Endothelial cell of umbilical vein (primary cell): ENCODE measurements around the gene CAMKMT. TPM values are rescaled to one million over a fixed set of nuclear protein-coding genes. Genes with fewer than 3 reads are reported as not detected.

Source experiments
- BruUV-seq: library from RNA; stranded (reverse); fragments of 400-500 nt; replicated peaks from 2 replicates; lab custom pipeline; 2021; lab: Mats Ljungman, UMichigan
- CTCF ChIA-PET: fragments of 300-600, 350-600 bp; sonication (Branson Sonifier 250); formaldehyde crosslinking; loops from one replicate; lab custom pipeline; 2021; ENCODE audit warnings: antibody characterized with exemption, inconsistent platforms; lab: Charles Lee
- POLR2A ChIA-PET: fragments of 300-600, 350-600 bp; sonication (Branson Sonifier 250); formaldehyde crosslinking; loops from one replicate; lab custom pipeline; 2021; ENCODE audit warnings: antibody characterized with exemption, inconsistent platforms; lab: Charles Lee
- DNase-seq: peaks from one replicate; pipeline ENCODE4 v3.0.0-alpha.2; 2011; ENCODE audit warnings: low read depth, low spot score
- FAIRE-seq: peaks from 2 replicates; lab custom pipeline; 2011; peaks lifted over from hg19 to GRCh38; lab: Jason Lieb, UNC
- H2AFZ ChIP-seq: 2 replicates; pipeline ENCODE4 v1.6.0; 2012; ENCODE audit warnings: low read depth, low read length, control low read depth, inconsistent platforms
- H3K27ac ChIP-seq: 2 replicates; pipeline ENCODE4 v1.5.1; 2011; ENCODE audit warnings: low read depth, mild to moderate bottlenecking, control low read depth, low read length, moderate library complexity; ENCODE audit not compliant: insufficient read depth
- H3K27me3 ChIP-seq, 2 experiments: 2 replicates each; pipeline versions ENCODE4 v1.6.0 to v1.6.1; 2011; ENCODE audit warnings: low read length in 2 of 2, mixed read lengths in 1 of 2; ENCODE audit not compliant: control insufficient read depth in 2 of 2, insufficient read depth in 2 of 2
- H3K36me3 ChIP-seq, 2 experiments: 2 replicates in 1 of 2; 3 replicates in 1 of 2; pipeline ENCODE4 v1.5.1; 2011; ENCODE audit warnings: low read length in 2 of 2, mild to moderate bottlenecking in 1 of 2, moderate library complexity in 1 of 2; ENCODE audit not compliant: control insufficient read depth in 2 of 2, insufficient read depth in 2 of 2; ENCODE audit errors: extremely low read depth in 1 of 2
- H3K4me1 ChIP-seq: 3 replicates; pipeline ENCODE4 v1.5.1; 2011; ENCODE audit warnings: mild to moderate bottlenecking, low read length; ENCODE audit not compliant: control insufficient read depth, insufficient read depth; ENCODE audit errors: extremely low read depth
- H3K4me2 ChIP-seq: 2 replicates; pipeline ENCODE4 v1.6.1; 2011; ENCODE audit warnings: low read length, control low read depth, mixed read lengths; ENCODE audit not compliant: insufficient read depth
- H3K4me3 ChIP-seq, 3 experiments: fragments of 200-600 bp in 1 of 3; sonication (generic), shearing (Covaris generic) in 1 of 3; replicated peaks in 1 of 3; 2 replicates each; pipeline ENCODE4 v1.5.1; 2011 to 2016; ENCODE audit warnings: control low read depth in 3 of 3, low read length in 3 of 3, mild to moderate bottlenecking in 2 of 3, inconsistent platforms in 1 of 3, low read depth in 1 of 3, moderate library complexity in 1 of 3; ENCODE audit not compliant: insufficient read depth in 1 of 3
- H3K79me2 ChIP-seq: 2 replicates; pipeline ENCODE4 v1.6.0; 2012; ENCODE audit warnings: low read length, inconsistent platforms; ENCODE audit not compliant: control insufficient read depth, insufficient read depth
- H3K9ac ChIP-seq: replicated peaks from 2 replicates; pipeline ENCODE3; 2011; ENCODE audit warnings: low read length, control low read depth; ENCODE audit not compliant: insufficient read depth; ENCODE audit errors: extremely low read depth
- H3K9me1 ChIP-seq: replicated peaks from 3 replicates; pipeline ENCODE4 v1.6.0; 2011; ENCODE audit warnings: mild to moderate bottlenecking, low read length; ENCODE audit not compliant: control insufficient read depth, insufficient read depth; ENCODE audit errors: extremely low read depth
- H3K9me3 ChIP-seq: replicated peaks from 2 replicates; pipeline ENCODE4 v1.5.1; 2012; ENCODE audit warnings: low read length, inconsistent platforms; ENCODE audit not compliant: control insufficient read depth, insufficient read depth
- H4K20me1 ChIP-seq: replicated peaks from 2 replicates; pipeline ENCODE3; 2011; ENCODE audit warnings: mild to moderate bottlenecking, low read length; ENCODE audit not compliant: control insufficient read depth, insufficient read depth; ENCODE audit errors: extremely low read depth
- CTCF ChIP-seq, 2 donors: IDR thresholded peaks; 1 replicate in 1 of 2; 2 replicates in 1 of 2; pipeline ENCODE4 v1.5.1; 2011; ENCODE audit warnings: low read length in 2 of 2, mild to moderate bottlenecking in 2 of 2, moderate library complexity in 2 of 2, control low read depth in 1 of 2, inconsistent platforms in 1 of 2, low read depth in 1 of 2; ENCODE audit not compliant: insufficient read depth in 1 of 2; ENCODE audit errors: extremely low read depth in 1 of 2
- EZH2 ChIP-seq: IDR thresholded peaks from 2 replicates; pipeline ENCODE4 v1.6.1; 2012; ENCODE audit warnings: borderline replicate concordance, low read depth, mild to moderate bottlenecking, moderate library complexity, low read length, inconsistent platforms; ENCODE audit not compliant: severe bottlenecking
- FOS ChIP-seq: IDR thresholded peaks from 2 replicates; pipeline ENCODE4 v1.6.1; 2011; ENCODE audit warnings: mild to moderate bottlenecking, low read length, moderate library complexity, borderline replicate concordance; ENCODE audit not compliant: insufficient read depth
- GATA2 ChIP-seq: IDR thresholded peaks from 2 replicates; pipeline ENCODE4 v1.7.0; 2011; ENCODE audit warnings: low read depth, mild to moderate bottlenecking, moderate library complexity, mixed read lengths, low read length; ENCODE audit not compliant: insufficient read length, insufficient read depth
- JUN ChIP-seq: IDR thresholded peaks from 2 replicates; pipeline ENCODE4 v1.6.1; 2011; ENCODE audit warnings: borderline replicate concordance, low read depth; ENCODE audit not compliant: insufficient read length, insufficient read depth
- MAX ChIP-seq: IDR thresholded peaks from 2 replicates; pipeline ENCODE4 v1.6.1; 2011; ENCODE audit not compliant: insufficient read depth, insufficient read length
- MYC ChIP-seq: IDR thresholded peaks from one replicate; pipeline ENCODE4 v1.6.1; 2011; ENCODE audit warnings: mild to moderate bottlenecking, low read depth, low read length
- POLR2A ChIP-seq: IDR thresholded peaks from 2 replicates; pipeline ENCODE4 v1.6.1; 2012; ENCODE audit warnings: low read depth, mild to moderate bottlenecking, control low read depth, low read length
- POLR2AphosphoS5 ChIP-seq: IDR thresholded peaks from 2 replicates; pipeline ENCODE4 v1.6.1; 2012; ENCODE audit warnings: low read depth, mild to moderate bottlenecking, control low read depth, low read length, moderate library complexity; ENCODE audit not compliant: insufficient read depth
- dilution Hi-C: fragments of 300-500 bp; cut with MboI; formaldehyde crosslinking; loops from one replicate; pipeline ENCODE4 v1.15.0; 2019; ENCODE audit warnings: low sequenced_read_pairs; ENCODE audit not compliant: extremely low pct_ligation_motif_present
- intact Hi-C: fragments of 100-400 bp; cut with micrococcal nuclease; formaldehyde crosslinking; loops from one replicate; pipeline ENCODE4 v1.10.0; 2022
- polyA plus RNA-seq, 4 experiments: library from polyadenylated mRNA; depleted of rRNA in 3 of 4; stranded (reverse) in 3 of 4; unstranded in 1 of 4; fragments of >200 nt; gene quantifications; 2 replicates each; pipeline versions ENCODE4 v1.2.1 to v1.2.3, GENCODE V29; 2011 to 2012; ENCODE audit warnings: missing spikeins in 1 of 4
- total RNA-seq: library from RNA; stranded (reverse); gene quantifications from 2 replicates; pipeline ENCODE4 v1.2.3, GENCODE V29; 2021

Gene CAMKMT
- total and polyA plus RNA-seq, 2 donors (not counting 3 experiments of a cell fraction or from before 2014, with no cell fraction given) = 4.1 to 10.7 TPM

- intact Hi-C loops (no loop called here), dilution Hi-C loops (no loop called here)
- no peaks in the 10 kb centered on the region for H4K20me1 ChIP-seq
- no peaks in the 10 kb centered on the region for H3K9me3 ChIP-seq
- H3K36me3 ChIP-seq = no peaks in the 10 kb centered on the region
- no peak overlapping the region for H2AFZ ChIP-seq
- H3K4me2 ChIP-seq = no peak overlapping the region
- H3K9me1 ChIP-seq = no peaks in the 10 kb centered on the region
- POLR2A ChIA-PET = no interaction called here
- CTCF ChIA-PET = no interaction called here
- no peaks in the 10 kb centered on the region for H3K79me2 ChIP-seq
- no TSS peak for BruUV-seq
- TF ChIP-seq FOS (no peak), EZH2 (no peak), POLR2AphosphoS5 (no peak), JUN (no peak), CTCF (IDR thresholded peaks at IDR 0.05; ENCODE audit: extremely low read depth in 1 of 2, insufficient read depth in 1 of 2, low read depth in 1 of 2, low read length in 2 of 2) (no peak), GATA2 (no peak), MYC (no peak), POLR2A (no peak), MAX (no peak)
- DNase-seq = no peak
- H3K9ac ChIP-seq = no peak overlapping the region
- peaks cover 24 to 38% of the 10 kb centered on the region in 2 experiments for H3K27me3 ChIP-seq
- peaks cover 7% of the 10 kb centered on the region for H3K4me1 ChIP-seq
- no peak overlapping the region for H3K27ac ChIP-seq
- H3K4me3 ChIP-seq = no peak overlapping the region
- no peak for FAIRE-seq
Observed at GRCh38 chr2:44796771-44797170, 435.0 kb downstream of the CAMKMT start.
